ENCODE data around the gene HOXA4. TPM values are rescaled to one million over a fixed set of nuclear protein-coding genes. Genes with fewer than 3 reads are reported as not detected.

Gene HOXA4
- total and polyA plus RNA-seq, 7 donors: 1.8 to 4.8 (median 2.9) TPM; not detected in 1

GRCh38 chr7:27106901-27107240 is 23.7 kb downstream of the HOXA4 start:
- Histone ChIP-seq H3K36me3 (no peaks in the 10 kb centered on the region), H3K27ac (peak overlapping the region; percentile 93 to 99 (median 94)), H3K27me3 (no peaks in the 10 kb centered on the region), H3K9me3 (no peaks in the 10 kb centered on the region), H3K4me3 (peak overlapping the region; percentile 28 to 47 (median 42)), H3K4me1 (peaks cover 0 to 63% (median 38%) of the 10 kb centered on the region in 4 donors)
- TF ChIP-seq EP300 (IDR thresholded peaks at IDR 0.05) (no peak), POLR2AphosphoS5 (IDR thresholded peaks at IDR 0.05) (no peak), POLR2A (IDR thresholded peaks at IDR 0.05) (no peak), CTCF (IDR thresholded peaks at IDR 0.05) (no peak)
- intact Hi-C loops (cut with DNase I): no loop called here
- DNase-seq: no peak
- WGBS, 2 donors: 27 to 53% methylated on average over 14 of the region's 14 CpGs

GRCh38 chr7:27106181-27106900 is 24.2 kb downstream of the HOXA4 start:
- Histone ChIP-seq H3K4me1 (peaks cover 0 to 58% (median 32%) of the 10 kb centered on the region in 4 donors), H3K36me3 (no peaks in the 10 kb centered on the region), H3K27ac (peak overlapping the region; percentile 93 to 99 (median 94)), H3K4me3 (peak overlapping the region; percentile 28 to 47 (median 42)), H3K9me3 (no peaks in the 10 kb centered on the region), H3K27me3 (no peaks in the 10 kb centered on the region)
- intact Hi-C loops (cut with DNase I): no loop called here
- WGBS, 2 donors: 23 to 57% methylated on average over 44 of the region's 44 CpGs
- TF ChIP-seq POLR2AphosphoS5 (IDR thresholded peaks at IDR 0.05): peak in 2 of 4 donors; percentile 22 to 60
- no peak for TF ChIP-seq EP300 (IDR thresholded peaks at IDR 0.05)
- TF ChIP-seq CTCF (IDR thresholded peaks at IDR 0.05): no peak
- DNase-seq: peak; percentile 74

GRCh38 chr7:27105301-27106031 is 25.1 kb downstream of the HOXA4 start:
- H3K4me3 ChIP-seq: peak overlapping the region in 2 of 4 donors; percentile 39 to 47
- WGBS, 2 donors: 81 to 82% methylated on average over 13 of the region's 13 CpGs
- no peaks in the 10 kb centered on the region for H3K9me3 ChIP-seq
- H3K27me3 ChIP-seq: no peaks in the 10 kb centered on the region
- no peaks in the 10 kb centered on the region for H3K36me3 ChIP-seq
- H3K27ac ChIP-seq: peak overlapping the region; percentile 93 to 99 (median 94)
- TF ChIP-seq EP300 (IDR thresholded peaks at IDR 0.05): no peak
- TF ChIP-seq POLR2AphosphoS5 (IDR thresholded peaks at IDR 0.05): no peak
- TF ChIP-seq POLR2A (IDR thresholded peaks at IDR 0.05): no peak
- no peak for TF ChIP-seq CTCF (IDR thresholded peaks at IDR 0.05)
- peaks cover 0 to 52% (median 24%) of the 10 kb centered on the region in 4 donors for H3K4me1 ChIP-seq
- no peak for DNase-seq
- intact Hi-C loops (cut with DNase I): no loop called here

GRCh38 chr7:27104341-27105058 is 26.1 kb downstream of the HOXA4 start:
- Histone ChIP-seq H3K9me3 (no peaks in the 10 kb centered on the region), H3K36me3 (no peaks in the 10 kb centered on the region), H3K27me3 (no peaks in the 10 kb centered on the region), H3K27ac (peak overlapping the region; percentile 93 to 99 (median 94)), H3K4me1 (peaks cover 0 to 52% (median 15%) of the 10 kb centered on the region in 4 donors), H3K4me3 (peak overlapping the region in 2 of 4 donors; percentile 50 to 53)
- 70 to 78% methylated on average over 13 of the region's 13 CpGs for WGBS, 2 donors
- DNase-seq: no peak
- TF ChIP-seq EP300 (IDR thresholded peaks at IDR 0.05): no peak
- no peak for TF ChIP-seq POLR2AphosphoS5 (IDR thresholded peaks at IDR 0.05)
- no peak for TF ChIP-seq CTCF (IDR thresholded peaks at IDR 0.05)
- TF ChIP-seq POLR2A (IDR thresholded peaks at IDR 0.05): no peak
- intact Hi-C loops (cut with DNase I): loop anchor here (5.0 kb wide), 1 partner anchor 63 kb away; the partner anchor contains the start of gene HOXA9
